Measurements from ENCODE around the gene LGR5. TPM values are rescaled to one million over a fixed set of nuclear protein-coding genes. Genes with fewer than 3 reads are reported as not detected.

The LGR5 gene
- total RNA-seq, 1 donor from 2014 or later: 2.7 TPM

GRCh38 chr12:71587012-71587411 is 147.4 kb downstream of the LGR5 start:
- intact Hi-C loops (cut with DNase I): no loop called here

GRCh38 chr12:71589478-71589881 is 149.9 kb downstream of the LGR5 start:
- Histone ChIP-seq H3K27ac (no peak overlapping the region), H3K4me3 (no peak overlapping the region), H3K4me1 (no peaks in the 10 kb centered on the region), H3K36me3 (no peaks in the 10 kb centered on the region), H3K27me3 (no peaks in the 10 kb centered on the region), H3K9me3 (no peaks in the 10 kb centered on the region)
- intact Hi-C loops (cut with DNase I): no loop called here
- TF ChIP-seq POLR2A (IDR thresholded peaks at IDR 0.05) (no peak), POLR2AphosphoS5 (IDR thresholded peaks at IDR 0.05; ENCODE audit: insufficient read depth in 1 of 2, low read depth in 1 of 2) (no peak)
- TF ChIP-seq, protein P1, sequence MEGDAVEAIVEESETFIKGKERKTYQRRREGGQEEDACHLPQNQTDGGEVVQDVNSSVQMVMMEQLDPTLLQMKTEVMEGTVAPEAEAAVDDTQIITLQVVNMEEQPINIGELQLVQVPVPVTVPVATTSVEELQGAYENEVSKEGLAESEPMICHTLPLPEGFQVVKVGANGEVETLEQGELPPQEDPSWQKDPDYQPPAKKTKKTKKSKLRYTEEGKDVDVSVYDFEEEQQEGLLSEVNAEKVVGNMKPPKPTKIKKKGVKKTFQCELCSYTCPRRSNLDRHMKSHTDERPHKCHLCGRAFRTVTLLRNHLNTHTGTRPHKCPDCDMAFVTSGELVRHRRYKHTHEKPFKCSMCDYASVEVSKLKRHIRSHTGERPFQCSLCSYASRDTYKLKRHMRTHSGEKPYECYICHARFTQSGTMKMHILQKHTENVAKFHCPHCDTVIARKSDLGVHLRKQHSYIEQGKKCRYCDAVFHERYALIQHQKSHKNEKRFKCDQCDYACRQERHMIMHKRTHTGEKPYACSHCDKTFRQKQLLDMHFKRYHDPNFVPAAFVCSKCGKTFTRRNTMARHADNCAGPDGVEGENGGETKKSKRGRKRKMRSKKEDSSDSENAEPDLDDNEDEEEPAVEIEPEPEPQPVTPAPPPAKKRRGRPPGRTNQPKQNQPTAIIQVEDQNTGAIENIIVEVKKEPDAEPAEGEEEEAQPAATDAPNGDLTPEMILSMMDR (IDR thresholded peaks at IDR 0.05): no peak
- DNase-seq (ENCODE audit: extremely low spot score in 2 of 2): no peak

More at GRCh38 chr12:71587012-71587411, 147.4 kb downstream of the LGR5 start:
- H3K27ac ChIP-seq: no peak overlapping the region
- no peak overlapping the region for H3K4me3 ChIP-seq
- no peak for TF ChIP-seq POLR2A (IDR thresholded peaks at IDR 0.05)
- no peaks in the 10 kb centered on the region for H3K4me1 ChIP-seq
- H3K9me3 ChIP-seq: no peaks in the 10 kb centered on the region
- H3K27me3 ChIP-seq: no peaks in the 10 kb centered on the region
- no peak for DNase-seq (ENCODE audit: extremely low spot score in 2 of 2)
- H3K36me3 ChIP-seq: no peaks in the 10 kb centered on the region

- no peaks in the 10 kb centered on the region for H3K9me3 ChIP-seq
- no peaks in the 10 kb centered on the region for H3K36me3 ChIP-seq
- H3K4me3 ChIP-seq: no peak overlapping the region
- no peaks in the 10 kb centered on the region for H3K27me3 ChIP-seq
- no peak for DNase-seq (ENCODE audit: extremely low spot score in 2 of 2)
- intact Hi-C loops (cut with DNase I): no loop called here
- TF ChIP-seq POLR2AphosphoS5 (IDR thresholded peaks at IDR 0.05; ENCODE audit: insufficient read depth in 1 of 2, low read depth in 1 of 2) (no peak), POLR2A (IDR thresholded peaks at IDR 0.05) (no peak)
- TF ChIP-seq, protein P1 (IDR thresholded peaks at IDR 0.05): no peak
- no peaks in the 10 kb centered on the region for H3K4me1 ChIP-seq
- no peak overlapping the region for H3K27ac ChIP-seq
Observed at GRCh38 chr12:71591601-71592000, 152.0 kb downstream of the LGR5 start.

- H3K27me3 ChIP-seq: no peaks in the 10 kb centered on the region
Observed at GRCh38 chr12:71592841-71593240, 153.2 kb downstream of the LGR5 start.

DNA sequence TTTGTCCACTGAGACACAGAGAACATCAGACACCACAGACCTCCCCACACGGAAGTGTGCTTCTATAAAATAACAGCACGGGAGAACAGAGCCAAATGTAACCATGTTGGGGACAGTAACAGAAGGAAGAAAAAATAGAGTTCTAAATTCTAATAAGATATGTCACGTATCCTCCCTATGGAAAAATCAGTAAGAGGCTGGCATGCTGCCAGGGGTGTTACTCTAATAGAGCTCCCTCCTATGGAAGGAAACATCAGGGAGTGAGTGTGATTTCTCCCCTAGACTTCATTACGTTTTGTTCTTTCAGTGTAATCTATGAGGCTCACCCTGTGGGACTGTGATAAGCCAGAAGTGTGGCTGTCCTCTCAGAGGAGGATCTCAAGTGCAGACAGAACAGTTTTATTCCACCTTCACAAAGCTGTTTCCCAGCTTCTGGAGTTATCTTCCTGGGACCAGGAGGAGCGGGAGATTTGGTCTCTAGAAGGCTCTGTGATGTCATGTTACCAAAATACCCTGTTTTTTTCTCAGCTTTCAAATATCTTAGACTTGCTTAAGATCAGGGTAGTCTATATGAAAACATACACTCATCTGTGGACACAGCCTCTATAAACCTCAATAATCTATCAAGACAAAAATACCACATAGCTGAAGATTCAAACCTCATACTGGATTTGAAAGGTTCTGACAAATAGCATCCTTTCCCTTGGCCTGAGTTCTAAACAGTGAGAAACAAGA is 154.8 kb downstream of the LGR5 start:
- Histone ChIP-seq H3K4me1 (no peaks in the 10 kb centered on the region), H3K9me3 (no peaks in the 10 kb centered on the region), H3K27me3 (no peaks in the 10 kb centered on the region), H3K4me3 (no peak overlapping the region), H3K36me3 (no peaks in the 10 kb centered on the region), H3K27ac (no peak overlapping the region)
- intact Hi-C loops (cut with DNase I): no loop called here
- TF ChIP-seq POLR2A (IDR thresholded peaks at IDR 0.05) (no peak), POLR2AphosphoS5 (IDR thresholded peaks at IDR 0.05; ENCODE audit: insufficient read depth in 1 of 2, low read depth in 1 of 2) (no peak)
- TF ChIP-seq, protein P1 (IDR thresholded peaks at IDR 0.05): no peak
- DNase-seq (ENCODE audit: extremely low spot score in 2 of 2): no peak

More at GRCh38 chr12:71592841-71593240, 153.2 kb downstream of the LGR5 start:
- intact Hi-C loops (cut with DNase I): no loop called here
- Histone ChIP-seq H3K9me3 (no peaks in the 10 kb centered on the region), H3K4me3 (no peak overlapping the region), H3K27ac (no peak overlapping the region), H3K4me1 (no peaks in the 10 kb centered on the region), H3K36me3 (no peaks in the 10 kb centered on the region)
- TF ChIP-seq POLR2AphosphoS5 (IDR thresholded peaks at IDR 0.05; ENCODE audit: insufficient read depth in 1 of 2, low read depth in 1 of 2) (no peak), POLR2A (IDR thresholded peaks at IDR 0.05) (no peak)
- TF ChIP-seq, protein P1 (IDR thresholded peaks at IDR 0.05): no peak
- no peak for DNase-seq (ENCODE audit: extremely low spot score in 2 of 2)

Data from vagina (tissue), 2 donors.